OCI-LY7 (cell line): ENCODE measurements around the gene DBN1.

Experiments used
- CTCF ChIP-seq: fragments of 200-600 bp; sonication (generic); conservative IDR thresholded peaks from 2 replicates; pipeline ENCODE4 v1.5.1; 2014; ENCODE audit warnings: mild to moderate bottlenecking, antibody characterized with exemption, low read length, moderate library complexity, mixed read lengths
- EZH2phosphoT487 ChIP-seq: fragments of 200-600 bp; sonication (generic); IDR thresholded peaks from 2 replicates; pipeline ENCODE4 v1.6.1; 2018; ENCODE audit warnings: low read depth, borderline replicate concordance, mild to moderate bottlenecking, mixed run types, antibody characterized with exemption, low read length, moderate library complexity, mixed read lengths

GRCh38 chr5:177492841-177493240, 19.4 kb upstream of the DBN1 start:
- TF ChIP-seq CTCF (no peak), EZH2phosphoT487 (no peak)
